NCI-H345 (cell line): ENCODE results near the gene CRK.
"Not testable (repeated sequence)": the region's sequence is repeated elsewhere in the genome, so short reads cannot be mapped to it uniquely, and the experiment has no call there.

ENCODE experiments used
- DNase-seq: peaks from one replicate; lab custom pipeline; 2025; lab: John Stamatoyannopoulos, UW

The CRK gene

DNA sequence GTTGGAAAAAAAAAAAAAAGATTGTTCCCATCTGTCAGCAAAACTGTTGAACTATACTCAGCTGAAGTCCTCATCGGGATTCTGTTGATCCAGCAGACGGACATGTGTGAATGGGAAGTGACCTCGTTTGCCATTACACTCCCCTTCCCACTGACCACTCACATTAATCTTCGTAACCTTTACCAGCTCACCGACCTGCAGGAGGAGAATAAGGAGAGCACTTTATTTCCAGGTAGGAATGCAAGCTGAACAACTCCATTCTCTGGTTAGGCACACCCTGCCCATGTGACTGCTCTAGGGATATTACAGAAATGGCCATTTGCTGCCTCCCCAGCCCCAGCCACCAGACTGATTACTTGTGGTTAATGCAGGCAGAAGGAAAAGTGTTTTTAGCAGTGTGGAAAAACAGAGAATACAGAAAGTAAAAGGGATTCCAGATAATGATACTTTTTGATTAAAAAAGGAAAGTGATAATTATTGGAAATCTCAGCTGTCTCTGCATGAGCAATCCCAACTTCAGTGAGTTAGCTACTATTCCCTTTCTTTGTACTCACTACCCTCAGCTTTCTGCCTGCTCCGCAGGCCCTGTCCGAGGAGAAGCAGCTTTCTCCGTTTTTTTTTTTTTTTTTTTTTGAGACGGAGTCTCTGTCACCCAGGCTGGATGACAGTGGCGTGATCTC lies 32.4 kb downstream of the CRK start:
- DNase-seq, result no peak

DNA sequence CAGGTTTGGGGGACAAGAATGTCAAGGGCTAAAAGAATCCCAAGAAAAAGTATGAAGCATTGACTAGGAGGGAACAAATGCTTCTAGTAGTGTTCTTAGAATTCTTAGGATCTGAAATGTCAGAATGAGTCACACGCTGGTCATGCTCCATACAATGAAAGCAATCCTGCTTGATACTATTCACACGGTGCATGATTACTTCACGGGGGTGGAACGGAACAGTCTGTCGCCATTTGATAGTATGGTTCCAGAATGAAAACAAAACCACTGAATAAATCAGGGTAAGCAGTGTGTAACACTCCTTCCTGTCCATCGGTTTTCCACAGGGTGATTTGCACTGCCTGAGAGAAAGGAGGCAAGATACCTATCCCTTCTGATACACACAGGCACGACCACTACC lies 33.1 kb downstream of the CRK start:
- no peak for DNase-seq

- DNase-seq, result no peak
Measured at GRCh38 chr17:1421470-1421869, 34.6 kb downstream of the CRK start.

DNA sequence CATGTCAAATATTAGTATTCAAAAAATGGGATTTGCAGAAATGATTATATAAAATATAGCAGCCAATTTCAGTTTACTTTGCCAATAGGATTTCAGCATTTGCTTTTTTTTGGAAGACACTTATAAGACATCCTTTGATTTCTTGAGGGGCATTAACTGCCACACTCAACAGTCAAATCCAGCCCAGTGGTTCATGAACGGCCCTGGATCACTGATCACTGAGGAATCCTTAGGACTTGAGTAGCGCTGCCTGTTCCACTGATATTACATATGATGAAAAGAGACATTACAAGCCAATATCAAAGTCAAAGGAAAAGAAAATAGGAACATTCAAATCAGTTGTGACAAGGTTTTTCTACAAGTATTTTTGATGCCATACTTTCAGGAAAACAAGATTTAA lies 35.1 kb downstream of the CRK start:
- no peak for DNase-seq

- DNase-seq, result no peak
Measured at GRCh38 chr17:1420163-1420562, 35.9 kb downstream of the CRK start.

- DNase-seq, result not testable (repeated sequence)
Measured at GRCh38 chr17:1418476-1418875, 37.6 kb downstream of the CRK start.

GRCh38 chr17:1416414-1416813 lies 39.6 kb downstream of the CRK start:
- DNase-seq, result no peak

DNA sequence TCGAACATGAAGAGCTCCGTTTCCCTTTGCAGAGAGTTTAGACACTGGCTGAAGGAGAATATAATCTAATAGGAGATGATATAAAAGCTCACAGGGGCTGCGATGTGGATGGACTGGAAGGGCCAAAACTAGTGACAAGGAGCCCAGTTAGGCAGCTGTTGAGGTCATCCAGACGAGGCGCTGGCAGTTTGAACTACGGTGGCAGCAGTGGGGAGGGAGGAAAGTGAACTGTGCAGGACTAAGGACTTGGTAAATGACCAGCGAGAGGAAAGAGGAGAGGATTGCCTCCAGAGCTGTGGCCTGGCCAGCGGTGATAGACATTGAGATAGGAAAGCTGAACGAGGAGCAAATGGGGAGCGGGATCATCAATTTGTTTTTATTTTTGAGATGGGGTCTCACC lies 41.4 kb downstream of the CRK start:
- DNase-seq, result no peak

DNA sequence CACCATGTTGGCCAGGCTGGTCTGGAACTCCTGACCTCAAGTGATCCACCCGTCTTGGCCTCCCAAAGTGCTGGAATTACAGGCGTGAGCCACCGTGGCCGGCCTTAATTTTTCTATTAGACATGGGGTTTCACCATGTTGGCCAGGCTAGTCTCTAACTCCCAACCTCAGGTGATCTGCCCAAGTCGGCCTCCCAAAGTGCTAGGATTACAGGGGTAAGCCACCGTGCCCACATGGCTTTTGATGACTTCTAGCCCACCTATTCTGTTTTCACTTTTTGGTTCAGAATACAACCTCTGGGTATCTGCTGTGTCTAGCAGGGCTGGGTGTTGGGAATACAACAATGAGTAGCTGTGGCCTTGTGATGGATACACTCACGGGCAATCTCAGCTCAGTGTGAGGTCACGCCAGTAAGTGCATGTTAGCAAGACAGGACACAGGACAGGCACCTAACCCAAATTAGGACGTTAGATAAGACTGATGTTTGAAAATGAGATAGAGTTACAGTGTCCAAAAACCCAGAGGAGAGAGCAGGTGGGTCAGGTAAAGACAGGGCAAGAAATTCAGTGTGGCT lies 41.9 kb downstream of the CRK start:
- DNase-seq, result no peak

DNA sequence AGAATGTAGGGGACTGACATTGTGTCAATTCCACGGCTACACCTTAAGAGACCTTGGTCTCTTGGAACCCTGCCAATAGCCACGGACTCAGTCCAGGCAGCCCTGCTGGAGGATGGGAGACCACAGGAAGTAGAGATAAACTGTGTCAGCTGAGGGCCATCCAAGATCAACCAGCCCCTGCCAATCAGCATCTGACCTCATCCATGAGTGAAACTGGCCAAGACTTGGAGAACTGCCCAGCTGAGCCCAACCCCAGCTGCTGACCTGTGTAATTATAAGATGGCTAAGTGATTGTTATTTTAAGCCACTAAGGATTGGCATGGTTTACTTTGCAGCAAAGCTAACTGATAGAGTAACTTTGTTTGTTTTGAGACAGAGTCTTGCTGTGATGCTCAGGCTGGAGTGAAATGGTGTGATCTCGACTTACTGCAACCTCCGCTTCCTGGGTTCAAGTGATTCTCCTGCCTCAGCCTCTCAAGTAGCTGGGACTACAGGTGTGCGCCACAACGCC lies 42.7 kb downstream of the CRK start:
- DNase-seq, result peak; percentile 0

GRCh38 chr17:1412185-1413110 lies 43.6 kb downstream of the CRK start:
- DNase-seq, result no peak

DNA sequence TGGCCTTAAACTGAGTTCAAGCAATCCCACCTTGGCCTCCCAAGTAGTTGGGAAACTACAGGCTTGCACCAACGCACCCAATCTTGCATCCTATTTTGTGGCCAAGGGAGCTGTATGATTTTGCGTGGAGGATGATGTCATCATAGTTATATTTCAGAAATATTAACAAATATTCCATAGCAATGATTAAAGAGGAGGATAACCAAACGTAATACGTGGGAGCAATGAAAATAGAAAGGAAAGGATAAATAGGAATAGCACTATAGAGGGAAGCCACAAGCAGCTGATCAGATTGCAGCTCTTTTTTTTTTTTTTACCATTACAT lies 53.8 kb downstream of the CRK start:
- DNase-seq, result no peak

- DNase-seq, result peak; percentile 95
Measured at GRCh38 chr17:1399679-1400512, 56.1 kb downstream of the CRK start, which contains the start of gene YWHAE. Gene YWHAE, minus strand, starts transcription at chr17:1400222. Its CDS starts 112 bp downstream, at chr17:1400110.

DNA sequence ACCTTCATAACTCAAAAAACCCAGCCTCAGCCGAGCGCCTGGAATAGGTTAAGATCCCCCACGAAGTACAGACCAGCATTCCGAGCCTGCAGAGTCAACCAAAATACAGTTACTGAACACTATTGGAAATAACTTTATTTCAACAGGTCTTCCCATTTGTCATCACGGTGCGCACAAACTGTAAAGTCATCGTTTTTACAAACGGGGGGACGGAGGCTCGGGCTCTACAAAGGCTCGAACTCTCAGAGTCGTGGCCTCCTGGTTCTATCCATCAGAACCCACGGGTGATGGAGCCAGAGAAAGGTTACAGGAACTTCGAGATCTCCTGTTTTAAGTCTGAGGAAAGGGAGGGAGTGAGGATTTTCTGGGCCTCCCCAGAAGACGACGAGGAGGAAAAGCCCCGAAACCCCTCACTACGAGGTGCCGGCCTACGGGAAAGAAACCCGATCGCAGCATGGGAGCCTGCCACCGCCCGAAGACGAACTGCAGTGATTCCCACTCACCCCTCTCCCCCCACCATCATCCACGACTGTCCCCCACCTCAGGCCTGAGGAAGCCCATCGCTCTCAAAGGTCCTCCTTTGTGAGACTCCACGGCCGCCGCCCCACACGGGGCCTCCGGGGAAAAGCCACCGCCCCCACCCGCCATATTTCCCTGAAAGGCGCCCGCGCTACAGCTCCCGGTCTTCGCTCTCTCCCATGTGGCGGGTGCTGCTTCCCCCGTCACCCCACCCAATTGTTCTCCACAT lies 56.9 kb downstream of the CRK start:
- no peak for DNase-seq

- no peak for DNase-seq
Measured at GRCh38 chr17:1398028-1398427, 58.0 kb downstream of the CRK start.

GRCh38 chr17:1395876-1396665 lies 60.0 kb downstream of the CRK start:
- not testable (repeated sequence) for DNase-seq

GRCh38 chr17:1391577-1391976 lies 64.5 kb downstream of the CRK start:
- no peak for DNase-seq

GRCh38 chr17:1390432-1391367 lies 65.3 kb downstream of the CRK start:
- DNase-seq, result no peak
